NCI-H2227 (cell line): ENCODE measurements around the gene GOLGA8R.
"Not testable (repeated sequence)": the region's sequence is repeated elsewhere in the genome, so short reads cannot be mapped to it uniquely, and the experiment has no call there.

Experiments
- DNase-seq: peaks from one replicate; lab custom pipeline; 2025; ENCODE audit not compliant: unreplicated experiment; lab: John Stamatoyannopoulos, UW

GOLGA8R gene

GRCh38 chr15:30414160-30414559, at the start of gene GOLGA8R:
GOLGA8R (minus strand) TSS chr15:30414260; CDS start chr15:30414162, 98 bp downstream.
- DNase-seq: not testable (repeated sequence)

- DNase-seq: not testable (repeated sequence)
Measured at GRCh38 chr15:30463849-30464248, 49.8 kb upstream of the GOLGA8R start.

GRCh38 chr15:30462176-30462575, 48.1 kb upstream of the GOLGA8R start:
- DNase-seq: not testable (repeated sequence)

- not testable (repeated sequence) for DNase-seq
Measured at GRCh38 chr15:30452702-30453101, 38.6 kb upstream of the GOLGA8R start.

GRCh38 chr15:30438348-30438747, 24.3 kb upstream of the GOLGA8R start:
- DNase-seq: not testable (repeated sequence)

- DNase-seq: not testable (repeated sequence)
Measured at GRCh38 chr15:30435878-30436277, 21.8 kb upstream of the GOLGA8R start.

GRCh38 chr15:30420723-30421122, 6.7 kb upstream of the GOLGA8R start:
- not testable (repeated sequence) for DNase-seq

- DNase-seq: not testable (repeated sequence)
Measured at GRCh38 chr15:30407636-30408035, 6.4 kb downstream of the GOLGA8R start.

GRCh38 chr15:30398988-30399387, 15.1 kb downstream of the GOLGA8R start:
- not testable (repeated sequence) for DNase-seq

GRCh38 chr15:30393664-30393991, 20.4 kb downstream of the GOLGA8R start:
- not testable (repeated sequence) for DNase-seq

GRCh38 chr15:30392766-30393663, 21.0 kb downstream of the GOLGA8R start, which contains the start of gene CHRFAM7A:
CHRFAM7A (minus strand) TSS chr15:30393540; CDS start chr15:30383351, 10,189 bp downstream.
- DNase-seq: not testable (repeated sequence)

- not testable (repeated sequence) for DNase-seq
Measured at GRCh38 chr15:30386318-30386887, 27.7 kb downstream of the GOLGA8R start.

GRCh38 chr15:30377082-30377413, 37.0 kb downstream of the GOLGA8R start:
- DNase-seq: not testable (repeated sequence)

GRCh38 chr15:30376375-30377081, 37.5 kb downstream of the GOLGA8R start:
- not testable (repeated sequence) for DNase-seq

GRCh38 chr15:30375872-30376271, 38.2 kb downstream of the GOLGA8R start:
- not testable (repeated sequence) for DNase-seq

GRCh38 chr15:30374862-30375261, 39.2 kb downstream of the GOLGA8R start:
- DNase-seq: not testable (repeated sequence)

- not testable (repeated sequence) for DNase-seq
Measured at GRCh38 chr15:30368271-30368670, 45.8 kb downstream of the GOLGA8R start.

- DNase-seq: not testable (repeated sequence)
Measured at GRCh38 chr15:30367246-30367645, 46.8 kb downstream of the GOLGA8R start.

GRCh38 chr15:30361404-30361803, 52.7 kb downstream of the GOLGA8R start:
- DNase-seq: not testable (repeated sequence)

- DNase-seq: not testable (repeated sequence)
Measured at GRCh38 chr15:30360990-30361389, 53.1 kb downstream of the GOLGA8R start.

GRCh38 chr15:30355043-30355442, 59.0 kb downstream of the GOLGA8R start:
- not testable (repeated sequence) for DNase-seq
